Peyer's patch (tissue), 4 donors: ENCODE data around the gene FBXO39.

Experiments used
- POLR2A ChIP-seq, 2 donors: fragments of 450-650 bp; IDR thresholded peaks; one replicate each; pipeline ENCODE4 v1.5.1; 2017; ENCODE audit warnings: antibody characterized with exemption in 2 of 2, mild to moderate bottlenecking in 2 of 2, moderate library complexity in 2 of 2
- TF ChIP-seq, protein P1 (sequence below), 6 experiments: fragments of 450-650 bp in 4 of 6; fragments of 200-600 bp in 2 of 6; sonication (generic) in 1 of 6; IDR thresholded peaks; one replicate each; pipeline ENCODE4 v1.5.1; 2017 to 2019; ENCODE audit warnings: antibody characterized with exemption in 6 of 6, mild to moderate bottlenecking in 3 of 6, moderate library complexity in 1 of 6

DNA sequence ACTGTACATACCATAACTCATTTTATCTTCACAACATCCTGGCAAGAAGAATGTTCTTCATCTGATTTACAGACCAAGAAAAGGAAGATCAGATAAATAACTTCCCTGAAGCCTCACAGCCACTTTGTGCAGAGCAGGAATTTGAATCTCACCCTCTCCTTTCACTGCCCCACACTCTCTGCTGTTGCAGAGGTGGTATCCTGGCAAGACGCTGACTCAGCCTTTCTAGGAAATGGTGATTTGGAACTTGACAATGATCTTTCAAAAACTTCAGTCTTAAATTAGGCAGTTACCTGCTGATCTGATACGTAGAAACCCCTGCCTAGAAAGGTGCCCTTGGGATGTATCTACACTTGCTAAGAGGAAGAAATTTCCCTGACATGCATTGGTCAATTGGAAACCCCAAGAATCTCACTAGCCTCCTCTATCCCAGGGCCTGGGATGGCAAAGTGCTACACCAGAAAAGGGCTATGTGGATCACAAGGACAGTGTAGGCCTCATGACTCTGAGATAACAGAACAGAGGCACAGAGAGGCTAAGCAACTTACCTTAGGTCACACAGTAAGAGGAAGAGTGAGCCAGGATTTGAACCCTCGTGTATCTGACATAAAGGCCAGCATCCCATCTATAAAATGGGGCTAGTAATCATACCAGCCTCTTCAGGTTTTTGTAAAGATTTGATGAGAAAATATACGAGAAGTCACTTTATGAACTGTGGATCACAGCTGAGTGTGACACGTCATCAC lies 17.9 kb downstream of the FBXO39 start:
- TF ChIP-seq, protein P1, sequence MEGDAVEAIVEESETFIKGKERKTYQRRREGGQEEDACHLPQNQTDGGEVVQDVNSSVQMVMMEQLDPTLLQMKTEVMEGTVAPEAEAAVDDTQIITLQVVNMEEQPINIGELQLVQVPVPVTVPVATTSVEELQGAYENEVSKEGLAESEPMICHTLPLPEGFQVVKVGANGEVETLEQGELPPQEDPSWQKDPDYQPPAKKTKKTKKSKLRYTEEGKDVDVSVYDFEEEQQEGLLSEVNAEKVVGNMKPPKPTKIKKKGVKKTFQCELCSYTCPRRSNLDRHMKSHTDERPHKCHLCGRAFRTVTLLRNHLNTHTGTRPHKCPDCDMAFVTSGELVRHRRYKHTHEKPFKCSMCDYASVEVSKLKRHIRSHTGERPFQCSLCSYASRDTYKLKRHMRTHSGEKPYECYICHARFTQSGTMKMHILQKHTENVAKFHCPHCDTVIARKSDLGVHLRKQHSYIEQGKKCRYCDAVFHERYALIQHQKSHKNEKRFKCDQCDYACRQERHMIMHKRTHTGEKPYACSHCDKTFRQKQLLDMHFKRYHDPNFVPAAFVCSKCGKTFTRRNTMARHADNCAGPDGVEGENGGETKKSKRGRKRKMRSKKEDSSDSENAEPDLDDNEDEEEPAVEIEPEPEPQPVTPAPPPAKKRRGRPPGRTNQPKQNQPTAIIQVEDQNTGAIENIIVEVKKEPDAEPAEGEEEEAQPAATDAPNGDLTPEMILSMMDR (IDR thresholded peaks at IDR 0.05), result no peak
- TF ChIP-seq POLR2A (IDR thresholded peaks at IDR 0.05), result no peak
